ENCODE results near the gene C10orf95.

C10orf95 gene

GRCh38 chr10:102413053-102413705, 38.2 kb downstream of the C10orf95 start:
- no peak overlapping the region for H3K4me3 ChIP-seq (replicated peaks; ENCODE audit: insufficient read depth, low read length)
- H3K27me3 ChIP-seq (ENCODE audit: insufficient read depth, poor library complexity, severe bottlenecking), result peaks cover 46% of the 10 kb centered on the region
- DNase-seq (ENCODE audit: low read depth in 1 of 2, low spot score in 1 of 2), result no peak
- no peak for TF ChIP-seq REST (IDR thresholded peaks at IDR 0.05; ENCODE audit: insufficient replicate concordance, low read depth)
- no peak for TF ChIP-seq SPI1 (IDR thresholded peaks at IDR 0.05; ENCODE audit: borderline replicate concordance, low read depth)
- no peak for TF ChIP-seq POLR2AphosphoS5 (IDR thresholded peaks at IDR 0.05; ENCODE audit: low read depth)
- no peak overlapping the region for H3K27ac ChIP-seq (replicated peaks)

GRCh38 chr10:102412293-102412692, 39.0 kb downstream of the C10orf95 start:
- no peak for DNase-seq (ENCODE audit: low read depth in 1 of 2, low spot score in 1 of 2)
- H3K27me3 ChIP-seq (ENCODE audit: insufficient read depth, poor library complexity, severe bottlenecking), result peaks cover 51% of the 10 kb centered on the region
- no peak for TF ChIP-seq POLR2AphosphoS5 (IDR thresholded peaks at IDR 0.05; ENCODE audit: low read depth)
- TF ChIP-seq GABPA (IDR thresholded peaks at IDR 0.05; ENCODE audit: low read depth), result no peak
- TF ChIP-seq REST (IDR thresholded peaks at IDR 0.05; ENCODE audit: insufficient replicate concordance, low read depth), result no peak
- no peak for TF ChIP-seq SPI1 (IDR thresholded peaks at IDR 0.05; ENCODE audit: borderline replicate concordance, low read depth)
- TF ChIP-seq CTCF (IDR thresholded peaks at IDR 0.05; ENCODE audit: insufficient read depth, low read length), result no peak
- H3K4me3 ChIP-seq (replicated peaks; ENCODE audit: insufficient read depth, low read length), result no peak overlapping the region
- H3K27ac ChIP-seq (replicated peaks), result no peak overlapping the region

- no peak for DNase-seq (ENCODE audit: low read depth in 1 of 2, low spot score in 1 of 2)
- TF ChIP-seq REST (IDR thresholded peaks at IDR 0.05; ENCODE audit: insufficient replicate concordance, low read depth) (no peak), SPI1 (IDR thresholded peaks at IDR 0.05; ENCODE audit: borderline replicate concordance, low read depth) (no peak), CTCF (IDR thresholded peaks at IDR 0.05; ENCODE audit: insufficient read depth, low read length) (no peak), GABPA (IDR thresholded peaks at IDR 0.05; ENCODE audit: low read depth) (no peak), POLR2AphosphoS5 (IDR thresholded peaks at IDR 0.05; ENCODE audit: low read depth) (no peak)
- Histone ChIP-seq H3K27me3 (ENCODE audit: insufficient read depth, poor library complexity, severe bottlenecking) (peaks cover 54% of the 10 kb centered on the region), H3K27ac (replicated peaks) (no peak overlapping the region), H3K4me3 (replicated peaks; ENCODE audit: insufficient read depth, low read length) (no peak overlapping the region)
Measured at GRCh38 chr10:102411341-102412255, 39.7 kb downstream of the C10orf95 start.
